ENCODE measurements around the gene ATCAY.
A peak's percentile ranks its signal among the peaks of the same experiment; 100 is the strongest.
"Not testable (repeated sequence)": the region's sequence is repeated elsewhere in the genome, so short reads cannot be mapped to it uniquely, and the experiment has no call there.

The ATCAY gene

GRCh38 chr19:3950871-3951861 is 70.7 kb downstream of the ATCAY start:
- no peak for DNase-seq

- not testable (repeated sequence) for DNase-seq
Measured at GRCh38 chr19:3952755-3953276, 72.3 kb downstream of the ATCAY start.

DNA sequence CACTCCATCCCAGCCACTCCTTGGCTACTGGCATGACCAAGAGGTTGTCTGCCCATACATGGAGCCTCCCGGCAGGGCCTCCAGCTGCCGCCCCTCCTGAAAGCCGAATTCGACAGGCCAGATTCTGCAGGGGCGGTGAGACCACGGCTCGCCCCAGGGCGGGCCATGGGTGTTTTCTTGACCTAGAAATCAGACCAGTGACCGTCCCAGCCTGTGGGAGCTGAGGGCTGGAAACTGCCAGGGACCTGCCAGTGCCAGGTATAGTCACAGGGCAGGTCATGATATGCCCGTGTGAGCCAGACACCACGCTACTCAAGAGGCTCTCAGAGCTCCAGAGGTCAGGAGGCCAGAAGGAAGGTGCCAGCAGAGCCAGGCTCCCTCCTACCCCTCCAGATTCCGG is 73.6 kb downstream of the ATCAY start:
- DNase-seq: no peak

GRCh38 chr19:3955276-3955675 is 74.8 kb downstream of the ATCAY start:
- not testable (repeated sequence) for DNase-seq

DNA sequence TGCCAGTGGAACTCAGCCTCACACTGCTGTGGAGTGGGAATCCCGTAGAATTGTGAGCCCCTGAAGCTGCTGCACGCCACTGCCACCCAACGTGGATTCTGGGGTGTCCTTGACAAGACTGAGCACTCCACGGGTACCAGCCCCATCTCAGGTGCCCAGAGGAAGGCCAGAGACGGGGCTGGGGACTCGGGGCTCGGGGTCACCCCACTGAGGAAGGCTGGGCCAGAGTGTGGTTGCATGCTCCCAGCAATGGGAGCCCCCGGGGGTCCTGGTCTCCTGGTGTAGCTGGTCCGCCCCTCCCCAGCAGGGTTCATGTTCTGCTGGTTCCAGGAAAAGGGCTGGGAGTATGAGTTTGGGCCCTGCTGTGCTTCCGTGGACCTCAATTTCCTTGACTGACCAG is 75.2 kb downstream of the ATCAY start:
- no peak for DNase-seq

DNA sequence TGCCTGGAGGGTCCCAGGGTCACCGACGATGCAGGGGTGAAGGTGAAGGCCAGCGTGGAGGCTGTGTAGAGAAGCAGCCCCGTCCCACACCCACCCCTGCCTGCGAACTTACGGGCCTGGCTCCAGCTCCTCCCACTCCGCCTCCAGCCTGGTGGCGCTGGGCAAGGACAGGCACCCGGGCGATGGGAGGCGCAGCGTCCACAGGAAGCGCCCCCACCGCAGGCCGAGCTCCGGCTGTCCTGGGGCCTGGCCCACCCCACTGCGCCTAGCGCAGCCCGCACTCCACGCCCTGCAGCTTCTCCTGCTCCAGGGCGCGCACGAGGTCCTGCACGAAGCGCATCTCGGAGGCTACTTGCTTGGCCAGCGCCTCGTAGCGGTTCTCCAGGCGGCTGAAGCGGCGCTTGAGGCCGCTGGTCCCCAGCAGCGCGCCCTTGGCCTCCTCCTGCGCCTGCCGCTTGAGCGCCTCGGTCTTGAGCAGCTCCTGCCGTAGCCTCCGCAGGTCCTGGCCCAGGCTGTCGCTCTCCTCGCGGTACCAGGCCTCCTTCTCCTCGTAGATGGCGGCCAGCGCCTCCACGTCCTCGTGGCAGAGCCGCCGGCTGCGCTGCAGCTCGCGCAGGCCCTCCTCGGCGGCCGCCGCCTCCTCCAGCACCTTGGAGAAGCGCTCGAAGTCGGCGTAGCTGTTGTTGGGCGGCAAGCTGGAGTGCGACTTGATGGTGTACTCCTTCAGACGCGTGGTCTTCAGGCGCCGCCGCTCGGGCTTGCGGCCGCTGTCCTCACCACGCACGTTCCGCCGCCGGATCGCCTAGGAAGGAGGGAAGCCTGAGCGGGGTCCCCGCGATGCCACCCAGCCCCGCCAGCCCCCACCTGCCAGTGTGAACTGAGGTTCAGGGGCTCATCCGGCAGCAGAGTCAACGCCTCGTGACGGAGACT is 78.6 kb downstream of the ATCAY start:
- no peak for DNase-seq

DNA sequence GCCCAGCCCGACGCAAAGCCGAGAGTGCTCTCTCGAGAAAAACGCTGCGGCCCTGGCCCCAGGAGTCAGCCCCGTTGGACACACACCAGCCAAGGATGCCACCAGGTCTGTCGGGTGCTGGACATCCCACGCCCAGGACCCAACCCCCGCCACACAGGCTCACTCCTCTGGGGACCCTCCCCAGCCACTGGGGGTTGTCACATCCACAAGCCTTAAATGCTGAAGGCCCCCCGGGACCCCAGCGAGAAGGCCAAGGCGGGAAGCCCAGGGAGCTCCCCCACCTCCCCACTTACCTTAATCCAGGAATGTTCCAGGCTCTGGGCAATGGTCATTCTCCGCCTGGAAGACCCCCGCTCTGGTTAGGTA is 79.3 kb downstream of the ATCAY start:
- DNase-seq: no peak

GRCh38 chr19:3961007-3961406 is 80.5 kb downstream of the ATCAY start:
- no peak for DNase-seq

DNA sequence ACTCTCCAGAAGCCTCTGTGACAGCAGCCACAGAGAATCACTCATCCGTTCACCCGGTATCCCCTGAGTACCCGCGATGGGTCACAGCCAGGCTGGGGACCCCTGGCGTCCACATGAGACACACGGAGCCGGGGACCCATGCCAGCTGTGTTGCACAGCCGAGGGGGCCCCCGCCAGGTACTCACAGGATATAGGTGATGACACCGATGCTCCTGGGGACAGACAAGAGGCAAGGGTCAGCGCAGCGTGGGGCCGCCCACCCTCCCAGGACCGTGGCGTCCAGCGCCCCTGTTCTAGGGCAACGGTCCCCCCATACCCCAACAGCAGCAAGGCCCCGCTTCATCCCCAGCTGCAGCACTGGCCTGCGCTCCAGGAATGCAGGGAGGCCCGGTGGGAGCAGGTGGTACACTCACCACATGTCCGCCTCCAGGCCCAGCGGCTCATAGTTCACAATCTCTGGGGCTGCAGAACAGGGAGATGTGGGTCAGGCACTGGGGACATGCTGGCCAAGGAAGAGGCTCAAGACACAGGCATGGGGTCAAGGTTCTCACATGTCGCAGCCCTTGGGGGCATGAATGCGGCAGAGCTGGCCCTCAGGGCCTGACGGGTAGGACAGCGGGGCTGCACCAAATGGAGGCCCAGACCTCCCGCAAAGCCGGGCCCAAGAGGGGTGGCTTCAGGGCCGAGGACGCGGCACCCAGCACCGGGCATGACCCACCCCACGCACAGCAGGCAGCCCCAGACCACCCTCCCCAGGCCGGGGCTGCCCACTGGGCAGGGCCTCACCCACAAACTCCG is 83.2 kb downstream of the ATCAY start:
- no peak for DNase-seq

GRCh38 chr19:3964256-3965194 is 84.0 kb downstream of the ATCAY start:
- no peak for DNase-seq

GRCh38 chr19:3966051-3967017 is 85.8 kb downstream of the ATCAY start:
- DNase-seq: no peak

DNA sequence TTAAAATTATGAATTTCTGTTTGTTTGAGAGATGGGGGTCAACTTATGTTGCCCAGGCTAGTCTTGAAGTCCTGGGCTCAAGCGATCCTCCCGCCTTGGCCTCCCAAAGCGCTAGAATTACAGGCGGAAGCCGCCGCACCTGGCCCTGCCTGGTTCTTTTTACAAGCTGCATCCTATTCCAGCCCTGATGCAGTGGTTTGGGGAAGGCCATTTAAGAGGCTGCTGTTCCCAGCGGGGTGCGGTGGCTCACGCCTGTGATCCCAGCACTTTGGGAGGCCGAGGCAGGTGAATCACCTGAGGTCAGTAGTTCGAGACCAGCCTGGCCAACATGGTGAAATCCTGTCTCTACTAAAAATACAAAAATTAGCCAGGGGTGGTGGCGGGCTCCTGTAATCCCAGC is 87.5 kb downstream of the ATCAY start:
- not testable (repeated sequence) for DNase-seq

DNA sequence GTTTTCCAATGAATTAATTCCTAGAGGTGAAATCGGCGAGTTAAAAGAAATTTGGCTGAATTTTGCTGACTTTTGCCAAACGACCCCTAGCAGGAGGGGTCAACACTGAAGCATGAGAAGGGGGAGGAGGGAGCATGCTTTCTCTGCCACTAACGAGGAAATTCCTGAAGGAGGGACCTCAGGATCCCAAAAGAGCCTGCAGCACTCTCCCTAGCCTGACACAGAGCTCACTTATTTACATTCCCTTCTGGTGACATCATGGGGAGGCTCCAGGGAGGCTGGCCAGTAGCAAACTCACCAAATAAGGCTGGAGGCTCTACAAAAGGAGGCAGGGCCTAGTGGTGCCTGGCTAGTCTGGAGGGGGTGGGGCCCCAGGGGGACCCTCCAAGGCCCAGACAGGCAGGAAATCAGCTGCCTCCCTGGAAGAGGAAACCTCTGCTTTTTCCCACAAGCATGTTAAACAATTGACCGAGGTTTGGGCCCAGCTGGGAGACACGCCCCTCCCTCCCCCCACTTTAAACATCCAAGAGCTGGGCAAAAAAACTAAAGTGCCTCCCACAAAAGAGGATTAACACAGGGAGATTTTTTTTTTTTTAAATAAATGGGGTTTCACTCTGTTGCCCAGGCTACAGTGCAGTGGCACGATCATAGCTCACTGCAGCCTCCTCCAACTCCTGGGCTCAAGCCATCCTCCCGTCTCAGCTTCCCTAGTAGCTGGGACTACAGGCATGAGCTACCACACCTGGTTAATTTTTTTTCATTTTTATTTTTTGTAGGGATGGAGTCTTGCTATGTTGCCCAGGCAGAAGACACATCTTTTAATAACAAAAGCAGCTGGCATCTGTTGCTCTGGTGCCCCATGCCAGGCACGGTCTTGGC is 88.3 kb downstream of the ATCAY start:
- DNase-seq: no peak

- DNase-seq: no peak
Measured at GRCh38 chr19:3969435-3970312, 89.2 kb downstream of the ATCAY start.

GRCh38 chr19:3970313-3970807 is 89.9 kb downstream of the ATCAY start:
- DNase-seq: no peak

GRCh38 chr19:3970808-3971598 is 90.5 kb downstream of the ATCAY start, which contains the start of gene DAPK3:
Gene DAPK3 (minus strand): TSS chr19:3971099. CDS start chr19:3969735, 1,364 bp downstream.
- DNase-seq: peak; percentile 98

- DNase-seq: no peak
Measured at GRCh38 chr19:3975144-3975543, 94.7 kb downstream of the ATCAY start.
